ENCODE data around the gene SLC13A1. TPM values are rescaled to one million over a fixed set of nuclear protein-coding genes. Genes with fewer than 3 reads are reported as not detected.

The SLC13A1 gene
- total and polyA plus RNA-seq, 10 of the 15 experiments (the other 5 are each of a cell fraction or from before 2014, with no cell fraction given) = 0.10 TPM; not detected in 9

GRCh38 chr7:123169065-123169464, 30.7 kb downstream of the SLC13A1 start:
- Histone ChIP-seq H3K4me3 (no peak overlapping the region), H3K4me1 (ENCODE audit: control insufficient read depth, insufficient read depth, low read length) (no peaks in the 10 kb centered on the region), H3K27ac (ENCODE audit: control insufficient read depth, insufficient read depth) (no peak overlapping the region), H2AFZ (ENCODE audit: control insufficient read depth, low read depth, low read length) (no peak overlapping the region), H3K9me3 (replicated peaks; ENCODE audit: control insufficient read depth, insufficient read depth, low read length) (no peaks in the 10 kb centered on the region), H3K4me2 (ENCODE audit: control insufficient read depth, insufficient read depth) (no peak overlapping the region), H4K20me1 (ENCODE audit: control insufficient read depth, insufficient read depth) (no peaks in the 10 kb centered on the region), H3K27me3 (replicated peaks in 1 of 2; ENCODE audit: control insufficient read depth in 2 of 2, insufficient read depth in 2 of 2, low read length in 1 of 2) (no peaks in the 10 kb centered on the region), H3K9ac (ENCODE audit: control insufficient read depth, insufficient read depth, low read length) (no peak overlapping the region), H3K36me3 (ENCODE audit: control insufficient read depth in 2 of 2, insufficient read depth in 2 of 2, low read length in 1 of 2) (no peaks in the 10 kb centered on the region), H3K79me2 (ENCODE audit: control insufficient read depth, insufficient read depth, low read length) (no peaks in the 10 kb centered on the region)
- no peak for FAIRE-seq
- no peak for ATAC-seq
- ChIA-PET POLR2A (no interaction called here), SMC1A (ENCODE audit: uncharacterized antibody, unreplicated experiment) (interaction anchor here (1.1 kb wide), 1 partner anchor 11 kb away, joined by 3 read pairs; no protein-coding TSS in a partner anchor), RAD21 (ENCODE audit: unreplicated experiment) (no interaction called here), CTCF (no interaction called here)
- DNase-seq (ENCODE audit: low read depth, low spot score) = no peak
- in situ Hi-C loops (cut with MboI) (no loop called here), intact Hi-C loops (cut with micrococcal nuclease; ENCODE audit: unreplicated experiment) (no loop called here)
- TF ChIP-seq JUNB (IDR thresholded peaks at IDR 0.05) = no peak
- no peak for TF ChIP-seq ETV6 (conservative IDR thresholded peaks at IDR 0.05 in 1 of 2, IDR thresholded peaks at IDR 0.05 in 1 of 2; ENCODE audit: borderline replicate concordance in 1 of 2, low read depth in 1 of 2)
- TF ChIP-seq ZNF592 (IDR thresholded peaks at IDR 0.05) = no peak
- TF ChIP-seq, protein P1, sequence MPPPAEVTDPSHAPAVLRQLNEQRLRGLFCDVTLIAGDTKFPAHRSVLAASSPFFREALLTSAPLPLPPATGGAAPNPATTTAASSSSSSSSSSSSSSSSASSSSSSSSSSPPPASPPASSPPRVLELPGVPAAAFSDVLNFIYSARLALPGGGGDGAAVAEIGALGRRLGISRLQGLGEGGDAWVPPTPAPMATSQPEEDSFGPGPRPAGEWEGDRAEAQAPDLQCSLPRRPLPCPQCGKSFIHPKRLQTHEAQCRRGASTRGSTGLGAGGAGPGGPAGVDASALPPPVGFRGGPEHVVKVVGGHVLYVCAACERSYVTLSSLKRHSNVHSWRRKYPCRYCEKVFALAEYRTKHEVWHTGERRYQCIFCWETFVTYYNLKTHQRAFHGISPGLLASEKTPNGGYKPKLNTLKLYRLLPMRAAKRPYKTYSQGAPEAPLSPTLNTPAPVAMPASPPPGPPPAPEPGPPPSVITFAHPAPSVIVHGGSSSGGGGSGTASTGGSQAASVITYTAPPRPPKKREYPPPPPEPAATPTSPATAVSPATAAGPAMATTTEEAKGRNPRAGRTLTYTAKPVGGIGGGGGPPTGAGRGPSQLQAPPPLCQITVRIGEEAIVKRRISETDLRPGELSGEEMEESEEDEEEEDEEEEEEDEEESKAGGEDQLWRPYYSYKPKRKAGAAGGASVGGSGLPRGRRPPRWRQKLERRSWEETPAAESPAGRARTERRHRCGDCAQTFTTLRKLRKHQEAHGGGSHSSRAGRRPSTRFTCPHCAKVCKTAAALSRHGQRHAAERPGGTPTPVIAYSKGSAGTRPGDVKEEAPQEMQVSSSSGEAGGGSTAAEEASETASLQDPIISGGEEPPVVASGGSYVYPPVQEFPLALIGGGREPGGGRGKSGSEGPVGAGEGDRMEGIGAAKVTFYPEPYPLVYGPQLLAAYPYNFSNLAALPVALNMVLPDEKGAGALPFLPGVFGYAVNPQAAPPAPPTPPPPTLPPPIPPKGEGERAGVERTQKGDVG (CRISPR knock-in tag; IDR thresholded peaks at IDR 0.05) = no peak
- TF ChIP-seq, protein P2, sequence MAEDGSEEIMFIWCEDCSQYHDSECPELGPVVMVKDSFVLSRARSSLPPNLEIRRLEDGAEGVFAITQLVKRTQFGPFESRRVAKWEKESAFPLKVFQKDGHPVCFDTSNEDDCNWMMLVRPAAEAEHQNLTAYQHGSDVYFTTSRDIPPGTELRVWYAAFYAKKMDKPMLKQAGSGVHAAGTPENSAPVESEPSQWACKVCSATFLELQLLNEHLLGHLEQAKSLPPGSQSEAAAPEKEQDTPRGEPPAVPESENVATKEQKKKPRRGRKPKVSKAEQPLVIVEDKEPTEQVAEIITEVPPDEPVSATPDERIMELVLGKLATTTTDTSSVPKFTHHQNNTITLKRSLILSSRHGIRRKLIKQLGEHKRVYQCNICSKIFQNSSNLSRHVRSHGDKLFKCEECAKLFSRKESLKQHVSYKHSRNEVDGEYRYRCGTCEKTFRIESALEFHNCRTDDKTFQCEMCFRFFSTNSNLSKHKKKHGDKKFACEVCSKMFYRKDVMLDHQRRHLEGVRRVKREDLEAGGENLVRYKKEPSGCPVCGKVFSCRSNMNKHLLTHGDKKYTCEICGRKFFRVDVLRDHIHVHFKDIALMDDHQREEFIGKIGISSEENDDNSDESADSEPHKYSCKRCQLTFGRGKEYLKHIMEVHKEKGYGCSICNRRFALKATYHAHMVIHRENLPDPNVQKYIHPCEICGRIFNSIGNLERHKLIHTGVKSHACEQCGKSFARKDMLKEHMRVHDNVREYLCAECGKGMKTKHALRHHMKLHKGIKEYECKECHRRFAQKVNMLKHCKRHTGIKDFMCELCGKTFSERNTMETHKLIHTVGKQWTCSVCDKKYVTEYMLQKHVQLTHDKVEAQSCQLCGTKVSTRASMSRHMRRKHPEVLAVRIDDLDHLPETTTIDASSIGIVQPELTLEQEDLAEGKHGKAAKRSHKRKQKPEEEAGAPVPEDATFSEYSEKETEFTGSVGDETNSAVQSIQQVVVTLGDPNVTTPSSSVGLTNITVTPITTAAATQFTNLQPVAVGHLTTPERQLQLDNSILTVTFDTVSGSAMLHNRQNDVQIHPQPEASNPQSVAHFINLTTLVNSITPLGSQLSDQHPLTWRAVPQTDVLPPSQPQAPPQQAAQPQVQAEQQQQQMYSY (CRISPR knock-in tag; IDR thresholded peaks at IDR 0.05) = no peak
- TF ChIP-seq ESRRA (IDR thresholded peaks at IDR 0.05; ENCODE audit: low read length) = no peak
- no peak for TF ChIP-seq MXI1 (IDR thresholded peaks at IDR 0.05; ENCODE audit: low read depth, low read length)
- no peak for TF ChIP-seq SRF (IDR thresholded peaks at IDR 0.05; ENCODE audit: low read depth in 2 of 2, low read length in 2 of 2)
- TF ChIP-seq FOXK2 (IDR thresholded peaks at IDR 0.05) = no peak
- no peak for TF ChIP-seq NFYA (IDR thresholded peaks at IDR 0.05; ENCODE audit: borderline replicate concordance, low read depth, low read length)
- BruUV-seq (replicated peaks) = no TSS peak
- 41% methylated on average over 8 of the region's 8 CpGs for WGBS (ENCODE audit: insufficient coverage, insufficient replicate concordance, low lambda C conversion rate, missing lambda C conversion rate)

Measured in GM12878 (cell line).